Fibroblast of skin of scalp (primary cell): ENCODE results near the gene BEX3. TPM values are rescaled to one million over a fixed set of nuclear protein-coding genes. Genes with fewer than 3 reads are reported as not detected.
A peak's percentile ranks its signal among the peaks of the same experiment; 100 is the strongest.
"Not testable (repeated sequence)": the region's sequence is repeated elsewhere in the genome, so short reads cannot be mapped to it uniquely, and the experiment has no call there.

Source experiments
- DNase-seq: peaks from one replicate; pipeline ENCODE4 v3.0.0-alpha.2; 2013
- polyA plus RNA-seq, 2 experiments: library from polyadenylated mRNA; unstranded; fragments of 120-200 nt; gene quantifications; one replicate each; pipeline ENCODE4 v1.2.1, GENCODE V29; 2013; ENCODE audit not compliant: insufficient read length in 2 of 2

Gene BEX3
- 236 TPM for polyA plus RNA-seq (2013, experiment 1 of 2; ENCODE audit: insufficient read length)
- polyA plus RNA-seq (2013, experiment 2 of 2; ENCODE audit: insufficient read length), result 244 TPM

DNA sequence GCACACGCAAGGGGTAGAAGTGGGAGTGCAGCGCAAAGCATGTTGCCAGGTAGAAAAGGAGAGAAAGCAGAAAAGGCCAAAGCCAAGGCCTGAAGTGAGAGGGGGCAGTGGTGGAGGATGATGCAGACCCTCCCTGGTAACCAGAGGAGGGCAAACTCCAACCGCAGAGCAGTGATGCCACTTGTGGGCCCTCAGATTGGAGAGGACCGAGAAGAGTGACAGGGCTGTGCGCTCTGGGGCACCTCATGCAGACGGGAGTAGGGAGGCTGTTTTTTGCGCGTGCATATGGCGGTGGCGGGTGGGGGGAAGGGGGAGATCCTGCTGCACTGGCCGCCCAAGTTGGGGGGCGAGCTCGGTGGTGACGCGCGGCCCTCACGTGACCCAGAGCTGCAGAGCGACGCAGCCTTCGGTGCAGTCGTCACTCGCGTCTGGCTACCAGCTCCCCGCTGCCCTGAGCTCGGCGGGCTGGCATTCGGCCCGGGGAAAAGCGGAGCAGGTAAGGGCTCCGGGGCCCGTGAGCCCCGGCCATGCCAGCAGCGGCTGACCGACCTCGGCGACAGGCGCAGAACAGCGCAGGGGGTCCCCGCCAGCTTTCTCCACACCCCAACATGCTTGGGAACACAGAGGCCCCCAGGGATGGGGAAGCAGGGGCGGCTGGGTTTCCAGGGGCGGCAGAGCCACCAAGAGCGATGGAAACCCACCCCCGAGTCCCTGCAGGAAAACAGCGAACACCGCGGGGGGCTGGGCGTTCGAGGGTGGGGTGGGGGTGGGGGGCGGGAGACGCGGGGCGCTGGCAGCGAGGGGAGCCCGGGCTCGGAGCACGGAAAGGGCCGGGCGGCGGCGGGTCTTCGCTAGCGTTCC is at the start of gene BEX3:
BEX3 (plus strand) TSS at position 421 of the 861 bp plus-strand sequence. CDS start 984 bp downstream, outside the sequence.
- peak; percentile 61 for DNase-seq

DNA sequence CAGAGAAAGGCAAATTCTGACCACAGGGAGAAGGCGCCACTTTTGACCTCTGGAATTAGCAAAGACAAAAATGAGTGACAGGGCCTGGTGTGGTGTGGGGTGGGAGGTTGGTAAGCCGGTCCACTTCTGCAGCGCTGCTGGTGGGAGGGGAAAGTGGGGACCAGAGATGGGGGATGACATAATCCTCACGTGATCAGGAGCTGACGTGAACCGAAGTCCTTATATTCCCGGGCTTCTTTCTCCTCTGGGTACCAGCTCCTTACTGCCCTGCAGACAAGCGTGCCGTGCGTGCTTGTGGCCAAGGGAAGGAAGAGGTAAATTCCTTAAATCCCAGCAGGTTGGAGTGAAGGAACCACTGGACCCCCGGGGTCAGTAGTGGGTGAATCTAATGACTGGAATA is 46.3 kb upstream of the BEX3 start, which contains the start of gene TCEAL7:
TCEAL7 (plus strand) TSS at position 249 of the 400 bp plus-strand sequence. CDS start 1,165 bp downstream, outside the sequence.
- peak; percentile 38 for DNase-seq

DNA sequence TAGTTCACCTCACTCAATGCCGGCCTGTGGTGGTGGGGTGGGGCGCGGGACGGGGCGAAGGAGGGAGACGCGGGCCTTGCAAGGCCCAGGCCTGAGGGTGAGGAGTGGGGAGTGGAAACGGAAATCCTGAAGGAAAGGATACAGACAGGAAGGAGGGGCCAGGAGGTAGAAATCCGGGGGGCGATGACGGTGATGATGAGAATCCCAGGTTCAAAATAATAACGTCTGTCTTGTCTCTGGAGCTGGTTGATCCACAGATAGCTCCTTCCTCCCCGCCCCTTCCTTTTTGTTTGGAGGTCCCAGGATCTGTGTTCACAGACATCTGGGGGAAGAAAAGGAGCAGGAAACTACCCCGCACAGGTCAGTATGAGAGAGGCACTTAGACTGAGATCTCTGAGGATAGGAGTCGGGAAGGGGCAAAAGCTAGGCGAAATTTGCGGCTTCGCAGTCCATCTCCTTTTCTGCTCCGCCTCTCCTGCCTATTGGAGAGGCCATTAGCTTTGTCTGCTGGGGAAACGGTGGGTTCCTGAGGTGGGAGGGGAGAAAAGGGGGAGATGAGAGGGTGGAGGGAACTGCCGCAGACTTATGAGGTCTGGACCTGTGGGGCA is 45.6 kb upstream of the BEX3 start:
- DNase-seq, result peak; percentile 26

DNA sequence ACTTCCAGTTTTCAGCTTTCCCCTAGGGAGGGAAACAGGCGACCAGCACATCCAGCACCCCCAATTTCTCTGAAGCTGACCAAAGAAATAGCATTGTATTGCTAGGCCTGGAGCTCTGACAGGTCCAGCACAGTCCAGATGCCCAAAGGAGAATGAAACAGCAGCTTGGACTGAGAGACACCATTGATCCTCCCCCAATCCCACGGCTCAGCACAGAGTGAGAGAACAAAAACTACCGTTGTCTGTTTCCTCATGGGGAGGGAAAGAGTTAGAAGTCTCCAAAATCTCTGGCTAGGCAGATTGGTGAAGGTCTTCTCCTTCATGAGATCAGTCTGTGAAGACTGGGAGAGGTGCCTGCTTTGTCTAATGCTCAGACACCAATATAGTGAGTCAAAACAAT is 37.7 kb upstream of the BEX3 start:
- DNase-seq, result no peak

DNA sequence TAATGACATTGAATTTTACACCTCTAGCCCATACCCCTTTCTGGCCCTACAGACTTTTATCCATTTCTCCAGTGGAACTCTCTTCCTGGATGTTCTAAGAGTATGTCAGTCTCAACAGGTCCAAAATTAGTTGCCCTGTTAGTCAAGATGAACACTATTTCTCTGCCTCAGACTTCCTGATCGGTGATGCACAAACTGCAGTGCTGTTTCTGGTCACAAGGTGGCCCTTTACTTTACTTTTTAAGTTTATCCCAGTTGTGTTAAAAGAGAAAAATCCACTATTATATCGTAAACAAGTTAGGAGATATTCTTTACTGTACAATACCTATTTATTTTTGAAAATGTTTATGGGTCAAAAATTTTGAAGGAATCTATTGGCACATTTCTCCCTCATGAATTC is 33.2 kb upstream of the BEX3 start:
- peak; percentile 35 for DNase-seq

DNA sequence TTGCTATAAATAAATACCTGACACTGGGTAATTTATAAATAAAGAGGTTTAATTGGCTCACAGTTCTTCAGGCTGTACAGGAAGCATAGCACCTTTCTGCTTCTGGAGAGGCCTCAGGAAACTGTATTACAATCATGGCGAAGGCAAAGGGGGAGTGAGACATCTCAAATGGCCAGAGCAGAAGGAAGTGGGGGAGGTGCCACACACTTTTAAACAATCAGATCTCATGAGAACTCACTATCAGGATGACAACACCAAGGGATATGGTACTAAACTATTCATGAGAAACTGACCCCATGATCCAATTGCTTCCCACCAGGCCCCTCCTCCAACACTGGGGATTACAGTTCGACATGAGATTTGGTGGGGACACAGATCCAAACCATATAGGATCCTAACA is 31.7 kb upstream of the BEX3 start:
- DNase-seq, result no peak

DNA sequence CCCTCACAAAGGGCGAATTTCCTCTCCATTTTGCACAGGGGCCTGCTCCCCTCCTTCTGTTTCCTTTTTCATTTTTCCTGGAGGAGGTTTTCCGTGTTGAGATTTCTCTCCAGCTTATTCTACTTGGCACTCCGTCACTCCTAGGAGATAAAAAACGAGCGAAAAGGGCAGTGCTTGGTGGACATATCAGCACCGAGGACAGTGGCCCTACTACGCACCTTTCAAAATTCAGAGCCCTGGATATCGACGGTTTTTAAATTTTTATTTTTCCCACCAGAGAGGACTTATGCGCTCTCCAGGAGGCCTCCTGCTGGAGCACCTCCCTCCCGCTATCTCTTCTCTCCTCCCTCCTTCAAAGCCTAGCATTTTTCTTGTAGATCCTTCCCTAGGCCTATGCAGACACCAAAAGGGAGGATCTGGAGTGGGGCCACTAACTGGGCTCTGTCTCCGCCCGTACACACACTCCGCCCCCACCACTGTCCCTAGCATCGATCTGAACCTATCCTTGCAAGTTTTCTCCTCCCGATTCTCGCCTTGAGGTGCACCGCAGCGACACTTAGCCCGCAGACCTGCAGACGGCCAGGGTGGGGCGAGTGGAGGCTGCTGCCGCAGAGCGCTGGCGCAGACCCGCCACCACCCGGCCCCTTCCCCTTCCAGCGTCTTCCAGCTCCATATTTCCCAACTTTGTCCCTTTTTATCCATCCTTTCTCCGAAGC is 28.5 kb upstream of the BEX3 start:
- no peak for DNase-seq

DNA sequence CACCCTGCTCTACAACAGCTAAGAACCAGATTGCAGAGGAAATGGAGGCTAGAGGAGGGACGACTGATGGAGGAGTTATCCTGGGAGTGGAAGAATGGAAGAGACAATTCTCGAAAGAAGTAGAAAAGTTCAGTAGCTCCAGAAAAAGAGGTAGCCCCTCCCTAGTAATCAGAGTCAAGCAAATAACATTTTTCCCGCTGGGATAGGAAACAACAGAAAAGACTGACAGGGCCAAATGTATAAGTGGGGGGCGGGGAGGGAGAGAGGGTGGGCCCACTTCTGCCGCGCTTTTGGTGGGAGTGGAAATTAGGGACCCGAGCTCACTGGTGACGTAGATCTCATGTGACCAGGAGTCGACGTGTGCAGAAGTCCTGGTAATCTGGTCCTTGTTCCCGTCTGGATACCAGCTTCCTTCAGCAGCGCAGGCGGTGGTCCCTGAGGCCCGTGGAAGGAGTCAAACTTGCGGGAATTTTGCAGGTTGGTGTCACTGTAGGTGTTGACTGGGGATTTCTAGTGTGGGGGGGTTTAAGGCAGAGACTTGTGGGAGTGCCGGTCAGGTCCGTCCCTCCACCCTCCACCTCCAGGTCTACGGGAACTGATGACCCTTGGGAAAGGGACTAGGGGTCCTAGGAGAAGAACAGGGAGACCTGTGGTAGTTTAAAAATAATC is 20.1 kb upstream of the BEX3 start, which contains the start of gene TCEAL9:
TCEAL9 (plus strand) TSS at position 377 of the 669 bp plus-strand sequence. CDS start 1,179 bp downstream, outside the sequence.
- peak; percentile 84 for DNase-seq

DNA sequence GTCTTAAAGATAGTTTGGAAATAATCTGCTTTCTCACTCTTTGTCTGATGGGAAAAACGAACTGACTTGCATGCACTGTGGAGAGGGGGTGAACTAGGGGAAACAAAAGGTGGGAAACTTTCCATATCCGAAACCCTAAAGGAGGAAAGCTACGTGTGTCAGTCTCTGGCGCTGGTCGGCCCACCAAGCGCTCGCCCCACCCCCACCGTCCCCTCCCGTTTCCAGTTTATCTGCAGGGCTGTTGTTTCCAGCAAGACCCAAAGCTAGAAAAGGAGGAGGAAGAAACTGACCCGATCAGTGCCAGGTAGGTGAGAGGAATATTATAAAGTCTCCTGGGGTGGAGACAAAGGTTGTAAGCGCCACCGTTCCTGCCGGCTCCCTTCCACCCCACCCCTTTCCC is 19.5 kb upstream of the BEX3 start:
- no peak for DNase-seq

DNA sequence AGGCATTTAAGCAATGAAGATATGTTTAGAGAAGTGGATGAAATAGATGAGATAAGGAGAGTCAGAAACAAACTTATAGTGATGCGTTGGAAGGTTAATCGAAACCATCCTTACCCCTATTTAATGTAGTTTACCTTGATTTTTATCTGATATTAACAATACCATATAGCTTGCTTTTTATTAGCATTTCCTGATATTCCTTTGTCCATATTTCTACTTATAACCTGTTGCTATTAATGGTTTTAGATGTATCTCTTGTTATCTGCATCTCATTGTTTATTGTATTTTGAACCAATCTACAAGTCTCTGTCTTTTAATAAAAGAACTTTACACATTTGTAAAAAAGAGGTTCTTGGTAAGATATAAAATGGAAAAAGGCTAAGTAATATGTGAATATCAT is 18.5 kb upstream of the BEX3 start:
- DNase-seq, result no peak

DNA sequence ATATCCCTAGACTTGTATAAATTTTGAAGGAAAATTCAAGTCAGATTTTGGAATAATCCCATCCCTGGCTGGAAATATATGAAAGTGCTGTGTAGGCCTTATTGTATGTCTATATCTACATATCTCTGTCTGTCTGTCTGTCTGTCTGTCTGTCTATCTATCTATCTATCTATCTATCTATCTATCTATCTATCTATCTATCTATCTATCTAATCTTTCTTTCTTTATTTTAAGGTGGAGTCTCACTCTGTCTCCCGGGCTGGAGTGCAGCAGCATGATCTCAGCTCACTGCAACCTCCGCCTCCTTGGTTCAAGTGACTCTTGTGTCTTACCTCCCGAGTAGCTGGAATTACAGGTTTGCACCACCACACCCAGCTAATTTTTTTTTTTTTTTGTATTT is 16.7 kb upstream of the BEX3 start:
- DNase-seq, result not testable (repeated sequence)

DNA sequence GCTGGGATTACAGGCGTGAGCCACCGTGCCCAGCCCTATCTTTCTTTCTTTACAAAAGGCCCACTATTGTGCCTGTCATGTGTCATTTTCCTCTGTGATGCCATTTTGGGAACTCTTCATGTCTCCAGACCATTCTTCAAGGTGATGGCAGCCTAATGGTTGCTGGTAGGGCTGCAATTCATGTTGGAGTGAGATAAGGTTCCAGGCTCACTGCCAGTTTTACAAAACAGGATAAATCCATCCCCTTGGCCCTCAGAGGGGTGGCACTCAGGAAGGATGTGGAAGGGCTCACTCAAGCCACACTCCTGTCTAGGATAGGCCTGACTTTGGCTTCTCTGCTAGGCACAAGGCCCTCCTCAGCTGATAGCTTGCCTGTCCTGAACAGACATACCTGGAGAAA is 16.2 kb upstream of the BEX3 start:
- no peak for DNase-seq

DNA sequence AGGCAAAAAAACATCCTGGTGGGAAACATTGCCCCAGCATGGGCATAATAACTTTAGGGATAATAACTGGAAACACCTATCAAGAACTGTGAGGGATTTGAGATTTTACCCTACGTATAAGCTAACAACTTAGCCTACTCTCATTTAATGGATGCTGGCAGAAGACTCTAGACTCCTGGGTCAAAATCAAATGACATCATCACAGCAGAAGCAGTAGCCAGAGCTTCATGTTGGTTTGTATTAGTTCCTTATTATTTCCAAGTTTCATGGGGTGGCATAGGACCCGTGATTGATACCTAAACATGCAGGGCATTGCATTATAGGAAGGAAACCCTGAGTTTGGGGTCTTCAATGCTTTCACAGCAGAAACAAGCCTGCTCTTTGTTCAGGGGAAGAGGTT is 15.4 kb upstream of the BEX3 start:
- DNase-seq, result no peak

DNA sequence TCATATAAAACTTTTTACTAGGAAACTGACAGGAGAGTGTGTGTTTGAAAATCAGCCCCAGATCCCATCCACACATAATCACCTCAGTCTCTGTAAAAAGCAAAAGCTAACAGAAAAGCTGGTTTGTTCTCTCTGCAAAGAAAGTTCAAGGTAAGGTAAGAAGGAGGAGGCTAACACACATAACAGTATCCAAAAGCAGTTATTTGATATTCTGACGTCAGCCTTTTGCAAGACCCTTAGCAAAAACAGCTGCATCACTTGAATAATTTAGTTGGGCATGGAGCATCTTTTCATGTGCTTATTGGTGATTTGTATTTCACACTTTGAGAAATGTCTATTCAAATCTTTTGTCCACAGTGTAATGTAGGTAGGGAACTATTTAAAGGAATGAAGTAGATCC is 14.5 kb upstream of the BEX3 start:
- DNase-seq, result no peak

DNA sequence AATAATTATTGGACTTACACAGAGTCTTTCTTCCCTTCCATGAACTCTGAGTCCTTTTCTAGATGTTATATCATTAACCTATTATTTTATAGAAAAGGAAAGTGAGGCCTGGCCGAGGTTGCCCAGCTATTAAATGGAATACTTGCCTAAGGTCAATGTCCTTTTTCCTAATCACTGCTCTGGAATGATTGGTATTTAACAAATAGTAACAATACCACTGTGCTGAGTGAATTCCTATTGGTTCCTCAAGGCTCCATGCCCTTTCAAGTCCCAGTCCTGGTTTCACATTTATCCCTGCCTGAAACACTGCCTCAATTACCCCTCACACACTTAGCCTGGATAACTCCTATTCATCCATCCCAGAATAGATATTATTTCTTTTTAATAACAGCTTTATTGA is 13.9 kb upstream of the BEX3 start:
- peak; percentile 42 for DNase-seq

DNA sequence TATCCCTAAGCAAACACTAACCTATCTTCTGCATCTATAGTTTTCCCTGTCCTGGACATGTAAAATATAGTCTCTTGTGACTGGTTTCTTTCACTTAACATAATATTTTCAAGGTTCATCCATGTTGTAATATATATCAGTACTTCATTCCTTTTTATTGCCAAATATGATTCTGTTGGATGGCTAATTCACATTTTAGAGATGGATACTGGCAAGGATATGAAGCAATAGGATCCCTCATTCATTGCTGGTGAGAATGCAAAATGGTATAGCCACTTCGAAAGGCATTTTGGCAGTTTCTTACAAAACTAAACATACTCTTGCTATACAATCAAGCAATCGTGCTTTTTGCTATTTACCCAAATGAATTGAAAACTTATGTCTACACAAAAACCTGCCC is 13.3 kb upstream of the BEX3 start:
- no peak for DNase-seq

DNA sequence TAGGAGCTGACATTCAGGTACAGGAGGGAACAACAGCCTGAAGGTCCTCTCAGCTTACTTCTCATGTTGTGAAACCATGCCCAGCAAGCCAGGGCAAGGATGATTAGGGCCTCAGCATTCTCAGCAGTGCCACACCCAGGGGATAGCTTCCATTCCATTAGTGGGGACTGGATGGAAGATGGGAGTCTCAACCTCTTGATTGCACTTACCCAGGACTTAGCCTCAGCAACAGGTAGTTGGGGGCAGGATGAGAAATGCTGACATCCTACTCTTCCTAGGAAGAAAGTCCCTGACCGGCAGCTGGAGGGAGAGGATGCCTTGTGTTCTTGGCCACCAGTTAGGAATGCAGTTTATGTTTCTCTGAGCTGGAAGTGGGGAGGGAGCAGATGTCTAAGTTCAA is 8.8 kb upstream of the BEX3 start:
- no peak for DNase-seq

DNA sequence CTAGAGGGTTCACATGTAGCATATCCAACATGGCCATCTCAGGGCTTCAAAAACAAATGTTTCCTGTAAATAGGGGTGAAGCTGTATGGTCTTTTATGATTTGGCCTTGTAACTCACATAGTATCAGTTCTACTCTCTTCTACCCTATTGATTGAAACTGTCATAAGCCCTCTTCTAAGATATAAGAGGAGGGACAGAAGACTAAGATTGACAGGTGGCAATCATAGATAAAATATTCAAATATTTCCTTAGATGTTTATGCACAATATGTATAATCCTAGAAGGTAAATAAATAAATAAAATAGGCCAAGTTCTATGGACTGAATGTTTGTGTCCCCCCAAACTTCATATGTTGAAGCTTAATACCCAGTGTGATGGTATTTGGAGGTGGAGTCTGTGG is 6.9 kb upstream of the BEX3 start:
- no peak for DNase-seq

DNA sequence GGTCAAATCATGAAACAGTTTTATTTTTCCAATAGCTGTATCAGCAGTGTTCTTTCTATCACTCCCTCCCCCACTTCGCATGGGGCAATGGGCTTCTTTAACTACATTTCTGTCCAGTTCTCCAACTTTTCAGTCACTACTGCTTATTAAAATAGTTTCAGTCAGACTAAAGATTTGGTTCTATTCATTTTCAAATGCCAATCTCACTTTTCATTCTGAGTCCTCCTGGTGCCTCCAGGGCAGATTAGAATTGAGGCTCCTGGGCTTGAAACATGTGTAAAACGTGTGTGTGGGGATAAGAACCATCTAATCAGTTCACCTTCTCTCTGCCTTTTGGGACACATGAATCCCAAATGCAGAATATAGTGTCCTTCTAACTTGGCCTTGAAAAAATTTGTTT is 3.5 kb upstream of the BEX3 start:
- no peak for DNase-seq

DNA sequence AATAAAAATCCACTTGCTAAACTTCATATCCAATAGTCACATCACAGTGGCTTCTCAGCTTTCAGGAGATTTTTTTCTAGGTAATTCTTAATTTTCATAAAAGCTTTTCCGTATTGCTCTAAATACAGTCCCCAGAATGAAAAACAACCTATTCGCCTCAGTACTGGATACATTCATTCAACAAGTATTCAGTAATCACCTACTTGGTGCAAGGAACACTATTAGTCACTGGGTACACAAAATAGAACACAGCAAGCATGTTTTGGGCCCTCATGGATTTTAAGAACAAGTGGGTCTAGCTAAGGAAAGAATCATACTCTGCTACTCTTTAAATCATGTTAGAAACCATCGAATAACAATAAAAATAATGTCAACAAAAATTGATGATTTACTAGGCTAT is 2.8 kb upstream of the BEX3 start:
- no peak for DNase-seq

DNA sequence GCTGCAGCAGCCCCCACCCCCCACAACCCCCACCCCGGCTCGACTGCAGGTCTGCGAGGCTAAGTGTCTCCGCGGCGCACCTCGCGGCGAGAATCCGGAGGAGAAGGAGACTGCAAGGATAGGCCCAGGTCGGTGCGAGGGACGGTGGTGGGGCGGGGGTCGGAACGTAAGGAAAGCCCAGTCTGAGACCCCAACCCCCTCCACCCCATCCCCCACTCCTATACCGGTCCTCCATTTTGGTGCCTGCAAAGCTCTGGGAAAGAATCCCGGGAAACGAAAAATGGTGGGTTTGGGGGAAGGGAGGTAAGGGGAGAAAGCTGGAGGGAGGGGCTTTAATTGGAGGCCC is 614 bp downstream of the BEX3 start:
- DNase-seq, result peak; percentile 45

DNA sequence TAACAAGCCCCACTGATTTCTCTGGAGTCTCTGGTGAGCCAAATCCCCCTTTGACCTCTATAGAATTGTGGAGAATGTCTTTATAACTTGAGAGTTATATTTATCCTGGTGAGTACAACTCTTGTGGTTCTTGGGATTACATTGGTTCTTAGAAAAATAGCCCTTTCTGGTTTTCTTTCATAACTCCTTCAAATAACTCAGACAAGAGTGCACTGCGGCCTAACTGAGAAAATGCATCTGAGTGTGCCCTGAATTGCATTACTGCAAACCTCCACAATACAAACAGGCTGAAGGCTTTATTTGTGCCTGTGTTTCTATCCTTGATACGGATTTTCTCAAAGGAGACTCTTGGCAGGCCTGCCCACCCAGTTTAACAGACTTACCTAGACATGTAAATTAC is 2.7 kb downstream of the BEX3 start:
- DNase-seq, result no peak

DNA sequence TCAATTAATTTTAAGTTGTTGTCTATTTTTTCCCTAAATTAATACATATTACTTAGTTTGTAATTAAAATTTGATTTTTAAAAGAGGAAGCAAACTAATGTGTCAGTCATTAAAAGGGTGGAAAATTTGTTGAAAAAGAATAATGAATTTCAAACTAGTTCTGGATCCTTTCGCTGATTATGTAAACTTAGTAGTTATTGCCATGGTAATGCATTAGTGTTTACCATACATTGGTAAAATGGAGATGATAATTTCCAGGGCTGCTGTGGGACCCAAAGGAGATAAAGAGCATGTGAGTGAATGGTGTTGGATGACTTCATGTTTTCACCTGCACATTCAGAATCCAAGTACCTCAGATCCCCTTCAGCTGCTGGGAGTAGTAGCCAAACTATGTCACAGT is 6.5 kb downstream of the BEX3 start:
- no peak for DNase-seq
